H1 (cell line): ENCODE measurements around the gene GNB5. TPM values are rescaled to one million over a fixed set of nuclear protein-coding genes. Genes with fewer than 3 reads are reported as not detected.

ENCODE experiments used
- CTCF ChIA-PET: fragments of 300-600 bp; sonication (Branson Sonifier 250); formaldehyde crosslinking; loops from one replicate; lab custom pipeline; 2021; ENCODE audit not compliant: partially characterized antibody; lab: Charles Lee
- POLR2A ChIA-PET: fragments of 300-600 bp; sonication (Branson Sonifier 250); formaldehyde crosslinking; loops from one replicate; lab custom pipeline; 2021; ENCODE audit warnings: inconsistent platforms; ENCODE audit not compliant: partially characterized antibody; lab: Charles Lee
- DNase-seq, 2 experiments: peaks; one replicate each; pipeline versions ENCODE4 v3.0.0 to v3.0.0-alpha.2; 2010 to 2022; ENCODE audit warnings: low spot score in 2 of 2, low read depth in 1 of 2, mixed read lengths in 1 of 2
- FAIRE-seq: peaks from 2 replicates; lab custom pipeline; 2011; peaks lifted over from hg19 to GRCh38; lab: Jason Lieb, UNC
- H2AFZ ChIP-seq: 2 replicates; pipeline ENCODE4 v1.8.1; 2012; ENCODE audit warnings: low read length, inconsistent platforms
- H2AK5ac ChIP-seq: 2 replicates; pipeline ENCODE4 v1.6.1; 2013; ENCODE audit warnings: low read depth, low read length
- H2BK120ac ChIP-seq: replicated peaks from 2 replicates; pipeline ENCODE3; 2013; ENCODE audit warnings: low read depth, low read length, inconsistent platforms
- H2BK12ac ChIP-seq: 2 replicates; pipeline ENCODE4 v1.6.1; 2013; ENCODE audit warnings: low read depth, low read length
- H2BK15ac ChIP-seq: 2 replicates; pipeline ENCODE4 v1.6.1; 2013; ENCODE audit warnings: low read length
- H2BK20ac ChIP-seq: 2 replicates; pipeline ENCODE4 v1.6.1; 2013; ENCODE audit warnings: low read length
- H2BK5ac ChIP-seq: 2 replicates; pipeline ENCODE4 v1.6.1; 2013; ENCODE audit warnings: low read depth, low read length
- H3K14ac ChIP-seq: 2 replicates; pipeline ENCODE4 v1.6.1; 2013; ENCODE audit warnings: inconsistent platforms; ENCODE audit not compliant: insufficient read length
- H3K18ac ChIP-seq: 2 replicates; pipeline ENCODE4 v1.6.1; 2013; ENCODE audit warnings: low read length; ENCODE audit errors: extremely low read depth
- H3K23ac ChIP-seq: 2 replicates; pipeline ENCODE4 v1.6.1; 2013; ENCODE audit warnings: inconsistent platforms; ENCODE audit not compliant: insufficient read length
- H3K23me2 ChIP-seq: 2 replicates; pipeline ENCODE4 v1.6.1; 2013; ENCODE audit warnings: low read depth, low read length
- H3K27ac ChIP-seq: 2 replicates; pipeline ENCODE4 v1.6.1; 2011; ENCODE audit warnings: low read depth, low read length, inconsistent platforms
- H3K27me3 ChIP-seq, 4 experiments: replicated peaks in 1 of 4; 1 replicate in 1 of 4; 2 replicates in 3 of 4; pipeline versions ENCODE4 v1.6.1 to v1.8.1; 2011 to 2013; ENCODE audit warnings: low read length in 3 of 4, mild to moderate bottlenecking in 3 of 4, inconsistent platforms in 2 of 4, mixed read lengths in 2 of 4, moderate library complexity in 1 of 4; ENCODE audit not compliant: control insufficient read depth in 3 of 4, insufficient read depth in 3 of 4; ENCODE audit errors: extremely low read depth in 1 of 4
- H3K36me3 ChIP-seq, 4 experiments: 2 replicates each; pipeline versions ENCODE4 v1.6.1 to v1.8.1; 2011 to 2013; ENCODE audit warnings: mild to moderate bottlenecking in 4 of 4, low read length in 3 of 4, moderate library complexity in 2 of 4, control low read depth in 1 of 4, inconsistent platforms in 1 of 4; ENCODE audit not compliant: insufficient read depth in 4 of 4, control insufficient read depth in 2 of 4
- H3K4ac ChIP-seq: replicated peaks from 2 replicates; pipeline ENCODE3; 2013; ENCODE audit warnings: low read length, low read depth, mixed read lengths, inconsistent platforms; ENCODE audit not compliant: insufficient read length
- H3K4me1 ChIP-seq, 4 experiments: replicated peaks in 1 of 4; 1 replicate in 1 of 4; 2 replicates in 3 of 4; pipeline versions ENCODE4 v1.6.1 to v1.8.1; 2011 to 2013; ENCODE audit warnings: low read length in 3 of 4, inconsistent platforms in 2 of 4, mixed read lengths in 1 of 4; ENCODE audit not compliant: insufficient read depth in 4 of 4, control insufficient read depth in 3 of 4
- H3K4me2 ChIP-seq, 2 experiments: 2 replicates each; pipeline versions ENCODE4 v1.6.1 to v1.8.1; 2011 to 2013; ENCODE audit warnings: low read depth in 2 of 2, low read length in 2 of 2, control low read depth in 1 of 2, inconsistent platforms in 1 of 2, mild to moderate bottlenecking in 1 of 2; ENCODE audit not compliant: insufficient read depth in 1 of 2
- H3K4me3 ChIP-seq, 4 experiments: fragments of 200-600, 300-600 bp in 1 of 4; sonication (generic), shearing (Covaris generic), sonication (Bioruptor Twin) in 1 of 4; 2 replicates each; pipeline versions ENCODE4 v1.5.1 to v1.8.1; 2011 to 2016; ENCODE audit warnings: low read length in 4 of 4, low read depth in 3 of 4, control low read depth in 2 of 4, inconsistent platforms in 2 of 4, mild to moderate bottlenecking in 2 of 4, mixed read lengths in 1 of 4, moderate library complexity in 1 of 4; ENCODE audit not compliant: insufficient read depth in 2 of 4; ENCODE audit errors: extremely low read depth in 1 of 4
- H3K56ac ChIP-seq: replicated peaks from 2 replicates; pipeline ENCODE3; 2013; ENCODE audit warnings: low read depth, mild to moderate bottlenecking, mixed read lengths, low read length, inconsistent platforms; ENCODE audit not compliant: insufficient read length
- H3K79me1 ChIP-seq: 2 replicates; pipeline ENCODE4 v1.6.1; 2013; ENCODE audit warnings: low read depth, low read length, control low read depth
- H3K79me2 ChIP-seq, 2 experiments: 2 replicates each; pipeline versions ENCODE4 v1.6.1 to v1.8.1; 2012 to 2013; ENCODE audit warnings: low read length in 2 of 2, mild to moderate bottlenecking in 2 of 2, inconsistent platforms in 1 of 2; ENCODE audit not compliant: insufficient read depth in 2 of 2, control insufficient read depth in 1 of 2
- H3K9ac ChIP-seq, 4 experiments: replicated peaks in 1 of 4; 1 replicate in 1 of 4; 2 replicates in 3 of 4; pipeline versions ENCODE4 v1.6.1 to v1.8.1; 2011 to 2013; ENCODE audit warnings: low read depth in 3 of 4, low read length in 3 of 4, control low read depth in 2 of 4, mild to moderate bottlenecking in 2 of 4, moderate library complexity in 2 of 4, inconsistent platforms in 1 of 4; ENCODE audit errors: extremely low read depth in 1 of 4
- H3K9me3 ChIP-seq, 2 experiments: 2 replicates each; pipeline versions ENCODE4 v1.6.1 to v1.8.1; 2012 to 2013; ENCODE audit warnings: mild to moderate bottlenecking in 2 of 2, moderate library complexity in 2 of 2, control low read depth in 1 of 2, inconsistent platforms in 1 of 2, low read depth in 1 of 2, low read length in 1 of 2, mixed read lengths in 1 of 2; ENCODE audit not compliant: insufficient read depth in 2 of 2
- H4K20me1 ChIP-seq, 2 experiments: replicated peaks in 1 of 2; 2 replicates each; pipeline versions ENCODE3 to v1.8.1; 2011 to 2013; ENCODE audit warnings: inconsistent platforms in 2 of 2, low read length in 2 of 2, mild to moderate bottlenecking in 1 of 2; ENCODE audit not compliant: insufficient read depth in 2 of 2, control insufficient read depth in 1 of 2
- H4K5ac ChIP-seq: 2 replicates; pipeline ENCODE4 v1.6.1; 2013; ENCODE audit warnings: low read length, low read depth, mixed read lengths, inconsistent platforms; ENCODE audit not compliant: insufficient read length
- H4K8ac ChIP-seq: 2 replicates; pipeline ENCODE4 v1.8.0; 2013; ENCODE audit warnings: mild to moderate bottlenecking, moderate library complexity, low read length, inconsistent platforms; ENCODE audit not compliant: insufficient read depth; ENCODE audit errors: extremely low read depth
- H4K91ac ChIP-seq: replicated peaks from 2 replicates; pipeline ENCODE3; 2013; ENCODE audit warnings: low read length, mixed read lengths, inconsistent platforms; ENCODE audit not compliant: insufficient read length
- BRCA1 ChIP-seq: IDR thresholded peaks from 2 replicates; pipeline ENCODE4 v1.6.1; 2012; ENCODE audit warnings: low read depth, low read length, improper control_type of control experiment
- POLR2AphosphoS5 ChIP-seq: IDR thresholded peaks from 2 replicates; pipeline ENCODE4 v1.6.1; 2011; ENCODE audit warnings: low read depth, low read length
- RAD21 ChIP-seq, 2 experiments: IDR thresholded peaks in 1 of 2; conservative IDR thresholded peaks in 1 of 2; 2 replicates each; pipeline ENCODE4 v1.6.1; 2011; ENCODE audit warnings: low read depth in 2 of 2, low read length in 2 of 2, improper control_type of control experiment in 1 of 2, inconsistent platforms in 1 of 2, mild to moderate bottlenecking in 1 of 2, moderate library complexity in 1 of 2
- SIN3A ChIP-seq, 2 experiments: IDR thresholded peaks in 1 of 2; conservative IDR thresholded peaks in 1 of 2; 2 replicates each; pipeline ENCODE4 v1.6.1; 2011 to 2012; ENCODE audit warnings: low read length in 2 of 2, improper control_type of control experiment in 1 of 2, low read depth in 1 of 2, mild to moderate bottlenecking in 1 of 2
- WGBS, 2 experiments: shearing (Covaris generic) in 1 of 2; methylation state at CpG; one replicate each; pipeline versions ENCODE4 v1.1.6 to v1.1.7; 2013 to 2015; ENCODE audit warnings: low lambda C conversion rate in 2 of 2, mixed read lengths in 2 of 2, inconsistent platforms in 1 of 2, low coverage in 1 of 2, missing lambda C conversion rate in 1 of 2; ENCODE audit not compliant: insufficient replicate concordance in 2 of 2, insufficient coverage in 1 of 2, insufficient read length in 1 of 2; ENCODE audit errors: extremely low coverage in 1 of 2, missing lambda C conversion rate in 1 of 2; 5-methylcytosine and 5-hydroxymethylcytosine counted together
- polyA plus RNA-seq, 7 experiments: library from polyadenylated mRNA; depleted of rRNA in 3 of 7; stranded (reverse) in 5 of 7; unstranded in 2 of 7; fragments of >200 nt in 5 of 7; fragments of 200-250 nt in 2 of 7; gene quantifications; 1 replicate in 5 of 7; 2 replicates in 1 of 7; 4 replicates in 1 of 7; pipeline versions ENCODE4 v1.2.1 to v1.2.3, GENCODE V29; 2011 to 2013; ENCODE audit warnings: missing spikeins in 2 of 7, mixed read lengths in 2 of 7
- total RNA-seq: library from RNA; stranded (reverse); fragmentation: NEBNext Ultra II Directional; extraction: Animal tissue kit (Norgen Biotek cat#: 25700); gene quantifications from 2 replicates; pipeline ENCODE4 v1.2.1, GENCODE V29; 2021
- TF ChIP-seq, protein P1 (sequence below), 3 experiments: IDR thresholded peaks; 1 replicate in 2 of 3; 2 replicates in 1 of 3; pipeline versions ENCODE4 v1.5.1 to v1.6.1; 2011; ENCODE audit warnings: low read length in 3 of 3, mild to moderate bottlenecking in 3 of 3, inconsistent platforms in 2 of 3, low read depth in 1 of 3, moderate library complexity in 1 of 3; ENCODE audit not compliant: insufficient read depth in 1 of 3; ENCODE audit errors: control extremely low read depth in 1 of 3

GNB5 gene
- total and polyA plus RNA-seq, 2 of the 8 experiments (the other 6 are each of a cell fraction or from before 2014, with no cell fraction given) = 21.7 to 42.5 TPM

DNA sequence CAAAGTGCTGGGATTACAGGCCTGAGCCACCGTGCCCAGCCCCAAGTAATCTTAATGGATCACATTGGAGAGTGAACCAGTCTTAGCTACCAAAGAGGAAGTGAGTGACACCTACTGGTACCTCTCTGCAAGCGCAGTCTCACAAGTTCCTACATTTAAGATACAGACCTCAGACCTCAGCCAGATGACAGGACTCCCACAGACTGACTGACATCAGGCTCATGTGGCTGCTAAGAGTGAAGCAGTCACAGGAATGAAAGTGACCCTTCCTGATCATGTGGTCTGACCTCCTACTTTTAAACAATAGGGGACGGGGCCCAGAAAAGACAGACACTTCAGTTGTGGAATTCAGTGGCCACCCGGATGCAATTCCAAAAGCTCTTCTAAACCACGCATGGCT, 36.3 kb upstream of the GNB5 start:
- H3K4me1 ChIP-seq = no peaks in the 10 kb centered on the region
- WGBS, 2 experiments = 69% methylated on average over 5 of the region's 5 CpGs; no CpG with 5 or more reads in 1 of the 2 experiments
- H2BK15ac ChIP-seq = no peak overlapping the region
- no peak overlapping the region for H4K5ac ChIP-seq
- peaks cover 14 to 37% (median 27%) of the 10 kb centered on the region in 4 experiments for H3K36me3 ChIP-seq
- no peaks in the 10 kb centered on the region for H3K9me3 ChIP-seq
- H3K14ac ChIP-seq = no peak overlapping the region
- H3K27ac ChIP-seq = no peak overlapping the region
- no peaks in the 10 kb centered on the region for H3K27me3 ChIP-seq
- no peaks in the 10 kb centered on the region for H3K79me1 ChIP-seq
- H2AFZ ChIP-seq = no peak overlapping the region
- no peak overlapping the region for H2BK120ac ChIP-seq
- no peak overlapping the region for H2BK12ac ChIP-seq
- no peak overlapping the region for H4K91ac ChIP-seq
- no peak overlapping the region for H4K8ac ChIP-seq
- no peaks in the 10 kb centered on the region for H4K20me1 ChIP-seq
- H2BK5ac ChIP-seq = no peak overlapping the region
- FAIRE-seq (peak; percentile 91), DNase-seq (peak; percentile 25 to 67)
- CTCF ChIA-PET = interaction anchor here (0.6 to 5.4 kb wide), 41 partner anchors 8 to 635 kb away, joined by 3 to 46 read pairs (median 4); partner anchors contain the start of gene BCL2L10
- H3K56ac ChIP-seq = no peak overlapping the region
- no peak overlapping the region for H3K4me3 ChIP-seq
- H2AK5ac ChIP-seq = no peak overlapping the region
- TF ChIP-seq RAD21 (IDR thresholded peaks at IDR 0.05 in 1 of 2, conservative IDR thresholded peaks at IDR 0.05 in 1 of 2; ENCODE audit: low read depth in 2 of 2, low read length in 2 of 2) (peak; percentile 39 to 57; a peak in 3 of 4 replicates), BRCA1 (no peak), SIN3A (conservative IDR thresholded peaks at IDR 0.05 in 1 of 2, IDR thresholded peaks at IDR 0.05 in 1 of 2; ENCODE audit: low read depth in 1 of 2, low read length in 2 of 2) (peak in 1 of 2 experiments; percentile 66; a peak in 1 of 4 replicates), POLR2AphosphoS5 (no peak)
- TF ChIP-seq, protein P1, sequence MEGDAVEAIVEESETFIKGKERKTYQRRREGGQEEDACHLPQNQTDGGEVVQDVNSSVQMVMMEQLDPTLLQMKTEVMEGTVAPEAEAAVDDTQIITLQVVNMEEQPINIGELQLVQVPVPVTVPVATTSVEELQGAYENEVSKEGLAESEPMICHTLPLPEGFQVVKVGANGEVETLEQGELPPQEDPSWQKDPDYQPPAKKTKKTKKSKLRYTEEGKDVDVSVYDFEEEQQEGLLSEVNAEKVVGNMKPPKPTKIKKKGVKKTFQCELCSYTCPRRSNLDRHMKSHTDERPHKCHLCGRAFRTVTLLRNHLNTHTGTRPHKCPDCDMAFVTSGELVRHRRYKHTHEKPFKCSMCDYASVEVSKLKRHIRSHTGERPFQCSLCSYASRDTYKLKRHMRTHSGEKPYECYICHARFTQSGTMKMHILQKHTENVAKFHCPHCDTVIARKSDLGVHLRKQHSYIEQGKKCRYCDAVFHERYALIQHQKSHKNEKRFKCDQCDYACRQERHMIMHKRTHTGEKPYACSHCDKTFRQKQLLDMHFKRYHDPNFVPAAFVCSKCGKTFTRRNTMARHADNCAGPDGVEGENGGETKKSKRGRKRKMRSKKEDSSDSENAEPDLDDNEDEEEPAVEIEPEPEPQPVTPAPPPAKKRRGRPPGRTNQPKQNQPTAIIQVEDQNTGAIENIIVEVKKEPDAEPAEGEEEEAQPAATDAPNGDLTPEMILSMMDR (IDR thresholded peaks at IDR 0.05; ENCODE audit: control extremely low read depth in 1 of 3, insufficient read depth in 1 of 3, low read depth in 1 of 3, low read length in 3 of 3) = peak; percentile 20 to 82 (median 58)
- no peak overlapping the region for H2BK20ac ChIP-seq
- no peak overlapping the region for H3K23ac ChIP-seq
- no peak overlapping the region for H3K4me2 ChIP-seq
- H3K79me2 ChIP-seq = no peaks in the 10 kb centered on the region
- no peaks in the 10 kb centered on the region for H3K23me2 ChIP-seq
- POLR2A ChIA-PET = interaction anchor here (0.8 kb wide), 1 partner anchor 22 kb away, joined by 3 read pairs; no protein-coding TSS in a partner anchor
- no peak overlapping the region for H3K9ac ChIP-seq
- H3K4ac ChIP-seq = no peak overlapping the region
- H3K18ac ChIP-seq = no peak overlapping the region
